GM21529 (cell line): ENCODE data around the gene CCL27.

Source experiments
- ATAC-seq: cut with Tn5 transposase; IDR thresholded peaks from one replicate; pipeline ENCODE4 v1.9.1; 2021; ENCODE audit not compliant: unreplicated experiment

The CCL27 gene

GRCh38 chr9:34684816-34685215, 22.4 kb upstream of the CCL27 start:
- no peak for ATAC-seq

- no peak for ATAC-seq
Observed at GRCh38 chr9:34684145-34684544, 21.7 kb upstream of the CCL27 start.

GRCh38 chr9:34675869-34676268, 13.4 kb upstream of the CCL27 start:
- no peak for ATAC-seq

GRCh38 chr9:34675048-34675714, 12.7 kb upstream of the CCL27 start:
- ATAC-seq, result peak; percentile 74

GRCh38 chr9:34674440-34674839, 12.0 kb upstream of the CCL27 start:
- ATAC-seq, result no peak

GRCh38 chr9:34671307-34671706, 8.8 kb upstream of the CCL27 start:
- ATAC-seq, result no peak

- ATAC-seq, result no peak
Observed at GRCh38 chr9:34669809-34670562, 7.5 kb upstream of the CCL27 start.

- peak; percentile 75 for ATAC-seq
Observed at GRCh38 chr9:34665381-34666250, 3.2 kb upstream of the CCL27 start.

- peak; percentile 18 for ATAC-seq
Observed at GRCh38 chr9:34665067-34665380, 2.6 kb upstream of the CCL27 start.

- peak; percentile 48 for ATAC-seq
Observed at GRCh38 chr9:34664281-34665066, 2.0 kb upstream of the CCL27 start.

GRCh38 chr9:34663303-34663605, 797 bp upstream of the CCL27 start:
- ATAC-seq, result no peak

- ATAC-seq, result no peak
Observed at GRCh38 chr9:34659592-34660253, 2.7 kb downstream of the CCL27 start.

- no peak for ATAC-seq
Observed at GRCh38 chr9:34658461-34658860, 4.0 kb downstream of the CCL27 start.

GRCh38 chr9:34656992-34657391, 5.5 kb downstream of the CCL27 start:
- no peak for ATAC-seq

- no peak for ATAC-seq
Observed at GRCh38 chr9:34655394-34655793, 7.1 kb downstream of the CCL27 start.

- no peak for ATAC-seq
Observed at GRCh38 chr9:34654323-34655051, 8.0 kb downstream of the CCL27 start.

GRCh38 chr9:34653151-34654072, 9.0 kb downstream of the CCL27 start:
- ATAC-seq, result no peak

GRCh38 chr9:34652602-34653000, 9.9 kb downstream of the CCL27 start:
- ATAC-seq, result no peak
